Astrocyte of the cerebellum (primary cell): ENCODE data around the gene SLC4A4.
"Not testable (repeated sequence)": the region's sequence is repeated elsewhere in the genome, so short reads cannot be mapped to it uniquely, and the experiment has no call there.

ENCODE experiments used
- DNase-seq: peaks from one replicate; pipeline ENCODE4 v3.0.0-alpha.2; 2011; ENCODE audit warnings: low read depth
- H3K4me3 ChIP-seq: 2 replicates; pipeline ENCODE4 v1.5.1; 2011; ENCODE audit warnings: mild to moderate bottlenecking, low read depth, low read length, moderate library complexity
- in situ Hi-C: cut with HindIII; loops from 2 replicates; pipeline ENCODE4 v1.10.0; 2017; ENCODE audit warnings: low sequenced_read_pairs
- TF ChIP-seq, protein P1 (sequence below): IDR thresholded peaks from 2 replicates; pipeline ENCODE4 v1.5.1; 2012; ENCODE audit warnings: low read length, low read depth, moderate library complexity, mild to moderate bottlenecking; ENCODE audit errors: missing control alignments

Gene SLC4A4

DNA sequence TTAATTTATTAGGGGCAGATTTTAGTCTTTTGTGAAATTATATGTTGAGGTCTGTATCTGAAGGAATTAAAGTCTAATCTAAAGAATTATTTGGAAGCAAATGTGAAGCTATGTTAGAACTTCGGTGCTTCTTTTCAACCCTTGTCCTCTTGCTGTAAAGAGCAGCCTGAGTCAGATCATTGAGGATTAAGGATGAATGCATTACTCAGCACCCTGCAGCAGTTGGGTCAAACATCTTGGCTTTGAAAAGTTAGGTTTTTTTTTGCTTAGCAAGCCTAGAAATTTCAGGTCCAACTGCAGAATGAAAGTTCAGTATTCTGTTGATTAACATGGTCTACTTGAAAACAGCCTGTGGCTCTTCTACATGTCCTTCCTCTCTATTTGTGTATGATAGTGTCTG lies 57.6 kb downstream of the SLC4A4 start:
- in situ Hi-C loops = no loop called here
- H3K4me3 ChIP-seq = no peak overlapping the region
- no peak for DNase-seq
- TF ChIP-seq, protein P1, sequence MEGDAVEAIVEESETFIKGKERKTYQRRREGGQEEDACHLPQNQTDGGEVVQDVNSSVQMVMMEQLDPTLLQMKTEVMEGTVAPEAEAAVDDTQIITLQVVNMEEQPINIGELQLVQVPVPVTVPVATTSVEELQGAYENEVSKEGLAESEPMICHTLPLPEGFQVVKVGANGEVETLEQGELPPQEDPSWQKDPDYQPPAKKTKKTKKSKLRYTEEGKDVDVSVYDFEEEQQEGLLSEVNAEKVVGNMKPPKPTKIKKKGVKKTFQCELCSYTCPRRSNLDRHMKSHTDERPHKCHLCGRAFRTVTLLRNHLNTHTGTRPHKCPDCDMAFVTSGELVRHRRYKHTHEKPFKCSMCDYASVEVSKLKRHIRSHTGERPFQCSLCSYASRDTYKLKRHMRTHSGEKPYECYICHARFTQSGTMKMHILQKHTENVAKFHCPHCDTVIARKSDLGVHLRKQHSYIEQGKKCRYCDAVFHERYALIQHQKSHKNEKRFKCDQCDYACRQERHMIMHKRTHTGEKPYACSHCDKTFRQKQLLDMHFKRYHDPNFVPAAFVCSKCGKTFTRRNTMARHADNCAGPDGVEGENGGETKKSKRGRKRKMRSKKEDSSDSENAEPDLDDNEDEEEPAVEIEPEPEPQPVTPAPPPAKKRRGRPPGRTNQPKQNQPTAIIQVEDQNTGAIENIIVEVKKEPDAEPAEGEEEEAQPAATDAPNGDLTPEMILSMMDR = no peak

DNA sequence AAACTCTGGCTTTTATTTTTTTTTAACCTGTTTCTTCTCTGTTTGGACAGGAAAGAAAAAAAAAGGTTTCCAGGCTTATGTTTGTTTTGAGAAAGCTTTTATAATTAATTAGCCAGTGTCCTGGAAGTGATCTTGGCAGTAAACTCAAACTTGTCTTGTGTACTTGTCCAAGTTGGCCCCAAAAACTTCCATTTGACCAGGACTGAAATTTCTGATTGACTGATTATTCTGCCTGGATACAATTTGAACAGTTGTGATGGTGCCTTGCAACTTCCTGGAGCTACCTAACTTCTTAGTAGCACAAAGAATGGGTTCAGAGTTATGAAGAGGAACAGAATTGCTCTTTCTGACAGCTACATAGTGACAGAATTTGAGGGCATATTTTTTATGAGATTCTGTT lies 62.0 kb downstream of the SLC4A4 start:
- no peak overlapping the region for H3K4me3 ChIP-seq
- no peak for DNase-seq
- TF ChIP-seq, protein P1 = no peak
- in situ Hi-C loops = no loop called here

DNA sequence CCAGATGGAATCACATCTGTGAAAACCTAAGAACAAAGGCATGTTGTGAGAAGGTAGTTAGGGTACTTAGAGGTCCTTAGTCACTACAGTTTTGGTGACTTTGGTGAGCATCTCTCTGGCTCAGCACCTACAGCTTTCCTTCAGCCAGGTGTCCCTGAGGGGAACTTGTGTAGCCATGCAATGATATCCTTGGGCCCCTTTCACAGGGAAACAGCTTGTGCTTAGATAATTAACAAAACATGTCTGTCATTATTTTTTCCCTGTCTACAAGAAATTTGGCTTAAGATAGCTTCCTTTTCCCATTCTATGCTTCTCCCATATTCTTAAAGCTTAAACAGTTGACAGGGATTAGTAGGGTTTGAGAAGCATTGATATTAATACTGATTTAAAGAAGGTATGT lies 63.8 kb downstream of the SLC4A4 start:
- TF ChIP-seq, protein P1 = no peak
- in situ Hi-C loops = no loop called here
- H3K4me3 ChIP-seq = no peak overlapping the region
- no peak for DNase-seq

DNA sequence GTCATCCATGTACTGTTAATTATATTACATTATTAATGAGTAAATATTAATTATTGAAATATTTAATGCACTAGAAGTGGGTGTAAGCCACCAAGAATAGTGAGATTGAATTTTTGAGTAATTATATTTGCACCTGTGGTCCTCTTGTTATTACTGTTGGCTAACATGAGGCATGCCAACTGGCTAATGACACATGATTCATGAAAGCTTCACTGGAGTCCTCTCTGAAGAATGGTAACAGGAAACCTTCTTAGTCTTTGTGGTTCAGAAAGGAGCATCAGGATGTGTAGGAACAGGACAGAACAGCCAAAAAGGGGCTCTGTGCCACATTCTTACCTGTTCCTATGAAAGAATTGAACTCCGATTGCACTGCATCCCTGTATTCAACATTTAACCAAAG lies 65.2 kb downstream of the SLC4A4 start:
- TF ChIP-seq, protein P1 = no peak
- no peak overlapping the region for H3K4me3 ChIP-seq
- in situ Hi-C loops = no loop called here
- DNase-seq = no peak

DNA sequence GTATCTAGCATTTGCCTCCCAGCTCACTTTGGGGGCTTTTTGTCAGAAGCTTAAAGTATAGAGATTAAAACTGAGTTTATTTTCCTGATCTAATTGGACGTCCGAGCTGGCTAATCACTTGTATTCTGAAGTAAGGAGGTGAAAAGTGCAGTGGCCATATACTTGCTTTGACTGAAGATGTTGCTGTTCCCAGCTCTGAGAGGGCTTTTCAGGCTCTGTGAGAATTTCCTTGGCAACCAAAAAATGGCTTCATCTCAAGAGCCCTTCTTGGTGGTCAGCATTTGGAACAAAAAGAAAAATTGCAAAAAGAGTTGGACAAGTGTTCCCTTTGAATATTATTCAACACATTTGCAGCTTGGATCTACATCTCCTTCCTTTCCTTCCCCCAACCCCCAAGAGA lies 67.0 kb downstream of the SLC4A4 start:
- DNase-seq = no peak
- H3K4me3 ChIP-seq = no peak overlapping the region
- in situ Hi-C loops = no loop called here
- TF ChIP-seq, protein P1 = no peak

DNA sequence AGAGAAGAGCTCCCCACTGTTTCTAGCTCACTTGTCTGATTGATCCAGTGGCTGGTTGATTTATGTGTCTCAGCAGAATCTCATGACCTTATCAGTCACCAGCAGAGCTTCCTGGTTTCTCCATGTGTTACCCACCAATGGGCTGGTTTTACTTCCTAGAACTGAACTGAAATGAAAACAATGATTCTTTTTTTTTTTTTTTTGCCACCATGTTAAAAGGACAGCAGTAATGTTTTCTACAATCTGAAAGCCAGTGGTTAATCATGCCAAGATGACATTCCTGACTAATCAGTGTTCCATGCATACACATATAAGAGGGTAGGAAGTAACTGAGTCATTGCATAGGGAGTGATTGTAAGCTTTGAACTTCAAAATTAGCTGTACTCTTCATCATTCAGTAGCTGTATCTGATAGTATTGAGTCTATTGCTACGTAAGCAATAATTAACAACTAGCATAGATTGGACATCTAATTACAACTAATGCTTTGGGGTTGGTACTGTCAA lies 67.7 kb downstream of the SLC4A4 start:
- TF ChIP-seq, protein P1 = no peak
- H3K4me3 ChIP-seq = no peak overlapping the region
- DNase-seq = peak; percentile 13
- in situ Hi-C loops = no loop called here

DNA sequence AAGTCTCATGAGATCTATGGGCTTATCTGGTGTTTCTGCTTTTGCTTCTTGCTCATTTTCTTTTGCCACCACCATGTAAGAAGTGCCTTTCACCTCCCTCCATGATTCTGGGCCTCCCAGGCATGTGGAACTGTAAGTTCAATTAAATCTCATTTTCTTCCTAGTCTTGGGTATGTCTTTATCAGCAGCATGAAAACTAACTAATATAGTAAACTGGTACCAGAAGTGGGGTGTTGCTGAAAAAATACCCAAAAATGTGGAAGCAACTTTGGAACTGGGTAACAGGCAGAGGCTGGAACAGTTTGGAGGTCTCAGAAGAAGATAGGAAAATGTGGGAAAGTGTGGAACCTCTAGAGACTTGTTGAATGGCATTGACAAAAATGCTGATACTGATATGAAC lies 70.1 kb downstream of the SLC4A4 start:
- DNase-seq, H3K4me3 ChIP-seq, in situ Hi-C loops: not testable (repeated sequence)
